Karpas-422 (cell line): Measurements from ENCODE around the gene ZNF346. TPM values are rescaled to one million over a fixed set of nuclear protein-coding genes. Genes with fewer than 3 reads are reported as not detected.

Source experiments
- DNase-seq: peaks from one replicate; pipeline ENCODE4 v3.0.0-alpha.2; 2015
- H2AFZ ChIP-seq: fragments of 200-600 bp; sonication (generic); 2 replicates; pipeline ENCODE4 v1.6.1; 2014; ENCODE audit warnings: antibody characterized with exemption, low read length, mixed read lengths
- H3K27ac ChIP-seq: fragments of 200-600 bp; sonication (generic); 2 replicates; pipeline ENCODE4 v1.5.1; 2014; ENCODE audit warnings: mild to moderate bottlenecking, low read length, moderate library complexity
- H3K27me3 ChIP-seq: fragments of 200-600 bp; sonication (generic); 2 replicates; pipeline ENCODE4 v1.6.1; 2014; ENCODE audit warnings: low read length, mixed read lengths
- H3K36me3 ChIP-seq: fragments of 200-600 bp; sonication (generic); 2 replicates; pipeline ENCODE4 v1.6.1; 2014; ENCODE audit warnings: low read length, mixed read lengths; ENCODE audit not compliant: insufficient read depth
- H3K4me1 ChIP-seq: fragments of 200-600 bp; sonication (generic); 2 replicates; pipeline ENCODE4 v1.6.1; 2014; ENCODE audit warnings: mild to moderate bottlenecking, low read length, mixed read lengths
- H3K4me2 ChIP-seq: fragments of 200-600 bp; sonication (generic); 2 replicates; pipeline ENCODE4 v1.6.1; 2014; ENCODE audit warnings: low read length, low read depth, mild to moderate bottlenecking; ENCODE audit not compliant: poor library complexity, severe bottlenecking
- H3K4me3 ChIP-seq: fragments of 200-600 bp; sonication (generic); 2 replicates; pipeline ENCODE4 v1.5.1; 2014; ENCODE audit warnings: mild to moderate bottlenecking, antibody characterized with exemption, low read length, mixed read lengths
- H3K79me2 ChIP-seq: fragments of 200-600 bp; sonication (generic); 2 replicates; pipeline ENCODE4 v1.6.1; 2014; ENCODE audit warnings: mild to moderate bottlenecking, low read length, mixed read lengths
- H3K9ac ChIP-seq: fragments of 200-600 bp; sonication (generic); 2 replicates; pipeline ENCODE4 v1.6.0; 2014; ENCODE audit warnings: low read length
- H3K9me2 ChIP-seq: fragments of 200-600 bp; sonication (generic), shearing (Covaris generic); replicated peaks from 2 replicates; pipeline ENCODE4 v1.6.0; 2014; ENCODE audit warnings: mild to moderate bottlenecking, low read length, moderate library complexity; ENCODE audit not compliant: insufficient read depth
- H3K9me3 ChIP-seq: fragments of 300-700, 200-600 bp; sonication (generic); 2 replicates; pipeline ENCODE4 v1.6.1; 2014; ENCODE audit warnings: low read length, mixed read lengths
- H4K20me1 ChIP-seq: fragments of 200-600 bp; sonication (generic); 2 replicates; pipeline ENCODE4 v1.6.1; 2014; ENCODE audit warnings: mild to moderate bottlenecking, antibody characterized with exemption, low read length, low read depth; ENCODE audit not compliant: insufficient read depth
- total RNA-seq: library from RNA; depleted of rRNA; stranded (reverse); fragments of >200 nt; shearing (Covaris generic); gene quantifications from 2 replicates; pipeline ENCODE4 v1.2.3, GENCODE V29; 2014; ENCODE audit warnings: low replicate concordance

ZNF346 gene
- total RNA-seq, 1 experiment from 2014 or later, result 35.5 TPM

DNA sequence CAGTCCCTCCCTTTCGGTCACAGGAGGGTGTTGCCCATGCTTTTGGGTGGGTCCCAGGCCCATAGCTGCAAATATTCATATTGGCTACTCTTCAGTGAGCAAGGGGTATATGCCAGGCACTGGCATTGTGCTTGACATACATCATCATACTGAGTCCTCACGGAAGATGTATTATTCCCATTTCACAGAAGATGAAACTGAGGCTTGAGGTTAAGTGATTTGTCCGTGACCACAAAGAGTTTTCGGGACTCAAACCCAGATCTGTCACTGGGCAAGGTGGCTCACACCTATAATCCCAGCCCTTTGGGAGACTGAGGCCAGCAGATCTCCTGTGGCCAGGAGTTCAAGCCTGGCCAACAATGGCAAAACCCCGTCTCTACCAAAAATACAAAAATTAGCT is 57.8 kb downstream of the ZNF346 start:
- Histone ChIP-seq H3K9me2 (no peaks in the 10 kb centered on the region), H2AFZ (no peak overlapping the region), H3K9ac (no peak overlapping the region), H3K27ac (no peak overlapping the region), H3K4me2 (no peak overlapping the region), H4K20me1 (no peaks in the 10 kb centered on the region), H3K9me3 (no peaks in the 10 kb centered on the region), H3K27me3 (no peaks in the 10 kb centered on the region), H3K4me1 (peaks cover 5% of the 10 kb centered on the region), H3K36me3 (no peaks in the 10 kb centered on the region), H3K79me2 (no peaks in the 10 kb centered on the region), H3K4me3 (no peak overlapping the region)
- DNase-seq, result no peak

GRCh38 chr5:177081859-177082258 is 59.4 kb downstream of the ZNF346 start:
- no peak overlapping the region for H3K27ac ChIP-seq
- no peaks in the 10 kb centered on the region for H3K9me3 ChIP-seq
- H3K9me2 ChIP-seq, result no peaks in the 10 kb centered on the region
- H3K4me1 ChIP-seq, result peaks cover 18% of the 10 kb centered on the region
- H3K27me3 ChIP-seq, result no peaks in the 10 kb centered on the region
- no peak overlapping the region for H2AFZ ChIP-seq
- no peaks in the 10 kb centered on the region; the same call in 1 of the 2 replicates for H4K20me1 ChIP-seq
- H3K9ac ChIP-seq, result no peak overlapping the region
- DNase-seq, result no peak
- H3K4me2 ChIP-seq, result no peak overlapping the region
- H3K4me3 ChIP-seq, result no peak overlapping the region
- H3K79me2 ChIP-seq, result no peaks in the 10 kb centered on the region
- H3K36me3 ChIP-seq, result no peaks in the 10 kb centered on the region

- Histone ChIP-seq H3K9ac (no peak overlapping the region), H3K9me2 (no peaks in the 10 kb centered on the region), H2AFZ (no peak overlapping the region), H4K20me1 (no peaks in the 10 kb centered on the region; the same call in 1 of the 2 replicates), H3K4me1 (peaks cover 24% of the 10 kb centered on the region), H3K4me3 (no peak overlapping the region), H3K79me2 (no peaks in the 10 kb centered on the region), H3K27me3 (no peaks in the 10 kb centered on the region), H3K4me2 (no peak overlapping the region), H3K9me3 (no peaks in the 10 kb centered on the region), H3K36me3 (no peaks in the 10 kb centered on the region), H3K27ac (no peak overlapping the region)
- DNase-seq, result no peak
Observed at GRCh38 chr5:177083357-177083756, 60.9 kb downstream of the ZNF346 start.

- Histone ChIP-seq H3K4me1 (peaks cover 24% of the 10 kb centered on the region), H3K9me2 (no peaks in the 10 kb centered on the region), H3K79me2 (no peaks in the 10 kb centered on the region), H3K27me3 (no peaks in the 10 kb centered on the region), H3K4me3 (no peak overlapping the region), H2AFZ (no peak overlapping the region), H3K9me3 (no peaks in the 10 kb centered on the region), H3K9ac (no peak overlapping the region), H4K20me1 (no peaks in the 10 kb centered on the region; the same call in 1 of the 2 replicates), H3K27ac (no peak overlapping the region), H3K4me2 (no peak overlapping the region), H3K36me3 (no peaks in the 10 kb centered on the region)
- DNase-seq, result no peak
Observed at GRCh38 chr5:177084175-177084574, 61.7 kb downstream of the ZNF346 start.

DNA sequence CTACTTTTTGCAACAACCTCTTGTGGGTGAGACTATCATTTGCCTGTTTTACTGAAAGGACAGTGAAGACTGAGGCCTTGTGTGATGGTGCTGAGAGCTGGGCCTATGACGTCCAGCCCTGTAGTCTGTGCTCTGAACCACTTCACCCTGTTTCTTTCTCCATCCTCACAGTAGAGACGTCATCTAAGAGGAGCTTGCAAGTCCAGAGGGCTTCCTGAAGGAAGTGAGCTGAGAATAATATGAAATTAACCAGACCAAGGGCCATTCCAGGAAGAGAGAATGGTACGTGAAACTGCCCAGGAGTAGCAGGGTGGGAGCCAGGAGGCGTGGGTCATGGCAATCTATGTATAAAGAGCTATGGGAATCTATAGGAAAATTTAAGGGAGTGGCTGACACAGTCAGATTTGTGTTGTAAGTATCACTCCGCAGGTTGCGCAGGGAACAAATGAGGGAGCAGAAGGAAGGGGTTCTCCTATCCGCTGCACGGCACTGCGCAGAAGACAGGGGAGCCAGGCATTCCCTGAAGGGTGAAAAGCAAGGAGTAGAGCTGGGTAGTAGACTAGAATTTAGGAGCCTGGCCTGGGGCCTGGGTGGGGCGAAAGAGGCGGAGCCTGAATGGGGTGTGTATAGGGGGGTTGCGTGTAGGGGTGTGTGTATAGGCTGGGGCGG is 63.6 kb downstream of the ZNF346 start:
- Histone ChIP-seq H3K4me3 (no peak overlapping the region), H3K36me3 (no peaks in the 10 kb centered on the region), H3K9ac (no peak overlapping the region), H3K9me2 (no peaks in the 10 kb centered on the region), H3K4me2 (no peak overlapping the region), H3K4me1 (peaks cover 24% of the 10 kb centered on the region), H3K27me3 (no peaks in the 10 kb centered on the region), H3K9me3 (no peaks in the 10 kb centered on the region), H4K20me1 (no peaks in the 10 kb centered on the region; the same call in 1 of the 2 replicates), H3K79me2 (no peaks in the 10 kb centered on the region), H2AFZ (peak overlapping the region; percentile 63; the same call in 1 of the 2 replicates), H3K27ac (no peak overlapping the region)
- DNase-seq, result no peak

- peak; percentile 95 for DNase-seq
- peak within 1 kb of the TSS; percentile 58 for H3K4me3 ChIP-seq
- H3K4me2 ChIP-seq, result peak within 1 kb of the TSS; percentile 60
- no peaks in the 10 kb centered on the region; the same call in 1 of the 2 replicates for H4K20me1 ChIP-seq
- no peaks in the 10 kb centered on the region for H3K36me3 ChIP-seq
- H3K9me3 ChIP-seq, result no peaks in the 10 kb centered on the region
- no peaks in the 10 kb centered on the region for H3K27me3 ChIP-seq
- peak within 1 kb of the TSS; percentile 94 for H2AFZ ChIP-seq
- H3K79me2 ChIP-seq, result no peaks in the 10 kb centered on the region
- H3K27ac ChIP-seq, result no peak within 1 kb of the TSS
- no peaks in the 10 kb centered on the region for H3K9me2 ChIP-seq
- peak within 1 kb of the TSS; percentile 43 for H3K9ac ChIP-seq
- H3K4me1 ChIP-seq, result peaks cover 24% of the 10 kb centered on the region
Observed at GRCh38 chr5:177086654-177087397, 64.3 kb downstream of the ZNF346 start, which contains the start of gene FGFR4. TSS of gene FGFR4 (plus strand) at chr5:177086915. CDS start at chr5:177089603, 2,688 bp downstream.

DNA sequence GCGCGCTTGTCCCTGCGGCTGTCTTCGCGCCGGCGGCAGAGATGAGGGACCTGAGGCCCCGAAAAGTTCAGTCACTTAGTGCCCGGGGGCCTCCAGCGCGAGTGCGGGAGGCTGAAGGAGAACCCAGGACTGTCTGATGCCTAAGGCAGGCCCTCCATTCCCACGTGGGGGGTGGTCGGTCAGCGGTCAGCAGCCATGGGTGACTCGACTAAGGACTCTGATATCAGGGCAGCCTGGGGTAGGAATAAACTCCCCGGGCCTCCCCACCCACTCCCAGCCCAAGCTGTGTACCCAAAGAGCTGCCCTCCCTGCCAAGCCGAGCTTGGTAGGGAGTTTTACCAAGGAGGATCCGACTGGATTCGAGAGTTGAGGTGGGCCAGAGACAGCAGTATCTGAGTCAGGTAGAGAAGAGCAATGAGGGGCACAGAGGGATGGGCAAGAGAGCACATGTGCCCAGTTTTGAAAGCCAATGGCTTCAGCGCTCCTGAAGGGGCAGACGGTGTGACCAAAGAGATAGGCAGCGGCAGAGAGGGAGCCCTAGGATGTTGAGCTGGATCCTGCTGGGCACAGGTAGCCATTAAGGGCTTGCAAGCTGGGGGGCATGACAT is 65.0 kb downstream of the ZNF346 start:
- no peaks in the 10 kb centered on the region; the same call in 1 of the 2 replicates for H4K20me1 ChIP-seq
- DNase-seq, result no peak
- H3K79me2 ChIP-seq, result no peaks in the 10 kb centered on the region
- H3K4me1 ChIP-seq, result peaks cover 24% of the 10 kb centered on the region
- H3K9ac ChIP-seq, result peak overlapping the region; percentile 43
- H3K9me3 ChIP-seq, result no peaks in the 10 kb centered on the region
- H3K4me2 ChIP-seq, result peak overlapping the region; percentile 60
- H3K27ac ChIP-seq, result no peak overlapping the region
- no peak overlapping the region for H2AFZ ChIP-seq
- H3K36me3 ChIP-seq, result no peaks in the 10 kb centered on the region
- peak overlapping the region; percentile 58 for H3K4me3 ChIP-seq
- H3K9me2 ChIP-seq, result no peaks in the 10 kb centered on the region
- no peaks in the 10 kb centered on the region for H3K27me3 ChIP-seq

GRCh38 chr5:177089127-177089526 is 66.6 kb downstream of the ZNF346 start:
- Histone ChIP-seq H3K27ac (no peak overlapping the region), H3K27me3 (no peaks in the 10 kb centered on the region), H3K9me3 (no peaks in the 10 kb centered on the region), H3K9me2 (no peaks in the 10 kb centered on the region), H4K20me1 (no peaks in the 10 kb centered on the region; the same call in 1 of the 2 replicates), H3K4me3 (no peak overlapping the region), H3K9ac (no peak overlapping the region), H3K79me2 (no peaks in the 10 kb centered on the region), H3K4me2 (no peak overlapping the region), H3K36me3 (no peaks in the 10 kb centered on the region), H3K4me1 (peaks cover 24% of the 10 kb centered on the region), H2AFZ (no peak overlapping the region)
- DNase-seq, result no peak
